HepG2 (cell line): Measurements from ENCODE around the gene ABCB8. TPM values are rescaled to one million over a fixed set of nuclear protein-coding genes. Genes with fewer than 3 reads are reported as not detected.
A peak's percentile ranks its signal among the peaks of the same experiment; 100 is the strongest.

Experiments
- ETV5 ChIP-seq: IDR thresholded peaks from 2 replicates; pipeline ENCODE4 v1.6.1; 2018; ENCODE audit warnings: missing biosample characterization, missing genetic modification reagents, inconsistent platforms, borderline replicate concordance
- GABPA ChIP-seq, 2 experiments: IDR thresholded peaks; 2 replicates each; pipeline ENCODE4 v1.6.1; 2011 to 2016; ENCODE audit warnings: low read depth in 2 of 2, low read length in 1 of 2, missing biosample characterization in 1 of 2, missing genetic modification characterization in 1 of 2
- HIVEP1 ChIP-seq: sonication (generic); formaldehyde crosslinking; IDR thresholded peaks from 2 replicates; pipeline ENCODE4 v1.4.0; 2020; ENCODE audit warnings: mild to moderate bottlenecking, missing genetic modification reagents
- HNF1B ChIP-seq: sonication (generic); formaldehyde crosslinking; IDR thresholded peaks from 2 replicates; pipeline ENCODE4 v1.5.1; 2020; ENCODE audit warnings: mild to moderate bottlenecking, moderate library complexity, missing genetic modification reagents
- IRF2 ChIP-seq: IDR thresholded peaks from 2 replicates; pipeline ENCODE4 v1.6.1; 2018; ENCODE audit warnings: missing genetic modification reagents, missing compliant biosample characterization
- IRF9 ChIP-seq: sonication (generic); formaldehyde crosslinking; IDR thresholded peaks from 2 replicates; pipeline ENCODE4 v1.8.0; 2022; ENCODE audit warnings: missing genetic modification reagents, mild to moderate bottlenecking, borderline replicate concordance
- JARID2 ChIP-seq: sonication (generic); formaldehyde crosslinking; IDR thresholded peaks from 2 replicates; pipeline ENCODE4 v1.8.1; 2023; ENCODE audit warnings: missing genetic modification reagents, inconsistent platforms; ENCODE audit not compliant: insufficient replicate concordance
- MTERF4 ChIP-seq: sonication (generic); formaldehyde crosslinking; IDR thresholded peaks from 2 replicates; pipeline ENCODE4 v1.8.0; 2023; ENCODE audit warnings: mild to moderate bottlenecking, missing genetic modification reagents
- RBM22 ChIP-seq: fragments of 200-400 bp; formaldehyde crosslinking; optimal IDR thresholded peaks from 2 replicates; pipeline ENCODE3; 2017; ENCODE audit warnings: mild to moderate bottlenecking, low read length, moderate library complexity
- RBM39 ChIP-seq: fragments of 200-400 bp; formaldehyde crosslinking; IDR thresholded peaks from one replicate; pipeline ENCODE4 v1.6.1; 2018; ENCODE audit warnings: antibody characterized with exemption, mild to moderate bottlenecking, low read depth, low read length; ENCODE audit not compliant: poor library complexity, severe bottlenecking
- ZNF407 ChIP-seq: sonication (generic); formaldehyde crosslinking; IDR thresholded peaks from one replicate; pipeline ENCODE4 v1.5.1; 2020; ENCODE audit warnings: mild to moderate bottlenecking, missing genetic modification reagents; ENCODE audit errors: not compliant biosample characterization
- ZNF446 ChIP-seq: sonication (generic); formaldehyde crosslinking; IDR thresholded peaks from 2 replicates; pipeline ENCODE4 v1.5.0; 2020; ENCODE audit warnings: mild to moderate bottlenecking, missing genetic modification reagents
- ZNF547 ChIP-seq: sonication (generic); formaldehyde crosslinking; IDR thresholded peaks from 2 replicates; pipeline ENCODE4 v1.5.1; 2020; ENCODE audit warnings: mild to moderate bottlenecking, missing genetic modification reagents
- ZNF768 ChIP-seq: sonication (generic); formaldehyde crosslinking; IDR thresholded peaks from 2 replicates; pipeline ENCODE4 v1.4.0; 2020; ENCODE audit warnings: missing genetic modification reagents
- ZNF776 ChIP-seq: sonication (generic); formaldehyde crosslinking; IDR thresholded peaks from 2 replicates; pipeline ENCODE4 v1.4.0; 2020; ENCODE audit warnings: mild to moderate bottlenecking, missing genetic modification reagents
- polyA plus RNA-seq, 8 experiments: library from polyadenylated mRNA; depleted of rRNA in 3 of 8; stranded (reverse) in 7 of 8; unstranded in 1 of 8; fragments of >200 nt; fragmentation: Illumina TruSeq in 4 of 8; extraction: Trizol in 4 of 8; gene quantifications; 2 replicates each; pipeline versions ENCODE4 v1.2.1 to v1.2.3, GENCODE V29; 2011 to 2016; ENCODE audit warnings: low read depth in 4 of 8, missing spikeins in 1 of 8, mixed read lengths in 1 of 8; ENCODE audit not compliant: insufficient read depth in 1 of 8
- total RNA-seq, 5 experiments: library from RNA; depleted of rRNA; stranded (reverse); fragments of >200 nt; fragmentation: Illumina TruSeq; extraction: Trizol; gene quantifications; 2 replicates each; pipeline ENCODE4 v1.2.3, GENCODE V29; 2016; ENCODE audit warnings: low read depth in 1 of 5

The ABCB8 gene
- total and polyA plus RNA-seq, 2 of the 13 experiments (the other 11 are each of a cell fraction or from before 2014, with no cell fraction given) = 6.6 to 16.7 TPM

GRCh38 chr7:151017953-151018420 is 10.3 kb upstream of the ABCB8 start (continued):
- TF ChIP-seq MTERF4 = peak; percentile 79; the same call in 1 of the 2 replicates
- peak; percentile 87; the same call in 1 of the 2 replicates for TF ChIP-seq ZNF776
- TF ChIP-seq ZNF547 = peak; percentile 30; the same call in 1 of the 2 replicates
- peak; percentile 33; the same call in 1 of the 2 replicates for TF ChIP-seq ETV5 (CRISPR knock-in tag)
- peak; percentile 48 for TF ChIP-seq RBM39
- TF ChIP-seq GABPA (IDR thresholded peaks at IDR 0.05; ENCODE audit: low read depth, low read length) = no peak
- TF ChIP-seq GABPA (CRISPR knock-in tag; IDR thresholded peaks at IDR 0.05; ENCODE audit: low read depth) = no peak
- peak; percentile 16; the same call in 1 of the 2 replicates for TF ChIP-seq IRF2 (CRISPR knock-in tag)
- TF ChIP-seq HNF1B (CRISPR knock-in tag) = peak; percentile 60
- no peak for TF ChIP-seq RBM22
- 0 out of 2 replicates have a peak, but pooled peaks have one; percentile 33 for TF ChIP-seq IRF9 (CRISPR knock-in tag)
- peak; percentile 64 for TF ChIP-seq ZNF407 (CRISPR knock-in tag)
- TF ChIP-seq ZNF446 (CRISPR knock-in tag) = 0 out of 2 replicates have a peak, but pooled peaks have one; percentile 39
- TF ChIP-seq ZNF768 = peak; percentile 41; the same call in 1 of the 2 replicates
- TF ChIP-seq JARID2 (CRISPR knock-in tag) = no peak
- peak; percentile 70 for TF ChIP-seq HIVEP1 (CRISPR knock-in tag)
